NCI-H1930 (cell line): ENCODE measurements around the gene RAD51B.
A peak's percentile ranks its signal among the peaks of the same experiment; 100 is the strongest.

Experiments
- DNase-seq, 2 experiments: peaks; one replicate each; lab custom pipeline; 2025; lab: John Stamatoyannopoulos, UW

Gene RAD51B

GRCh38 chr14:68145539-68145938 is 326.0 kb downstream of the RAD51B start:
- no peak for DNase-seq

- DNase-seq = no peak
These were observed 327.2 kb downstream of the RAD51B start for GRCh38 chr14:68146818-68147217.

GRCh38 chr14:68147303-68147702 is 327.7 kb downstream of the RAD51B start:
- DNase-seq = no peak

GRCh38 chr14:68148276-68148675 is 328.7 kb downstream of the RAD51B start:
- DNase-seq = no peak

GRCh38 chr14:68148763-68149162 is 329.2 kb downstream of the RAD51B start:
- no peak for DNase-seq

- DNase-seq = no peak
These were observed 333.7 kb downstream of the RAD51B start for GRCh38 chr14:68153275-68153674.

GRCh38 chr14:68154275-68154674 is 334.7 kb downstream of the RAD51B start:
- no peak for DNase-seq

- DNase-seq = no peak
These were observed 338.4 kb downstream of the RAD51B start for GRCh38 chr14:68157971-68158371.

- DNase-seq = no peak
These were observed 339.1 kb downstream of the RAD51B start for GRCh38 chr14:68158640-68159039.

GRCh38 chr14:68159701-68160633 is 340.4 kb downstream of the RAD51B start:
- DNase-seq = no peak

GRCh38 chr14:68160779-68161546 is 341.4 kb downstream of the RAD51B start:
- DNase-seq = peak; percentile 28 to 52

- DNase-seq = no peak
These were observed 343.3 kb downstream of the RAD51B start for GRCh38 chr14:68162887-68163286.

GRCh38 chr14:68164711-68165113 is 345.1 kb downstream of the RAD51B start:
- DNase-seq = no peak

GRCh38 chr14:68165274-68165843 is 345.8 kb downstream of the RAD51B start:
- DNase-seq = no peak

- no peak for DNase-seq
These were observed 347.3 kb downstream of the RAD51B start for GRCh38 chr14:68166731-68167382.

GRCh38 chr14:68167383-68168087 is 348.0 kb downstream of the RAD51B start:
- DNase-seq = no peak

- DNase-seq = peak; percentile 34 to 37
These were observed 349.0 kb downstream of the RAD51B start for GRCh38 chr14:68168460-68169109.

GRCh38 chr14:68172216-68172615 is 352.6 kb downstream of the RAD51B start:
- no peak for DNase-seq

GRCh38 chr14:68172627-68173026 is 353.0 kb downstream of the RAD51B start:
- no peak for DNase-seq

GRCh38 chr14:68173227-68173972 is 353.8 kb downstream of the RAD51B start:
- no peak for DNase-seq
